ENCODE data around the gene RAD51B. TPM values are rescaled to one million over a fixed set of nuclear protein-coding genes. Genes with fewer than 3 reads are reported as not detected.

The RAD51B gene
- total RNA-seq, 1 experiment from 2014 or later: 20.0 TPM

DNA sequence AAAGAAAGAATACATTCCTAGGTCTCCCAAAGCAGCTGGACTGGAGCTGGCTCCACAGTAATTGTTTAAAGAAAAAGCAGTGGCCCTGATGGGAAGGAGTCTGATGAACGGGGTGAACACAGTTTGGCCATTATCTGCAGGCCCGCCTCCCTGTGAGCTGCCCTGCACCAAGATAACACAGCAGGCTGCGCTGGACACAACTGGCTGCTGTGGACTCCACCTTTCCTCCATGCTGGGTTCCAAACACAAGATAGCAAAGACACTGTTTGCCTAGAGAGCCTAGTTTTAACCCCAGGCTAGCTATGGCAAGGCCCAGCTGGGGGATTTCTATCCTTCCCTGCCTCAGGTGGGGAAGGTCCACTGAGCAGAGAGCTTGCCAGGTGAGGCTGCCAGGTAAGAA lies 938.7 kb downstream of the RAD51B start:
- POLR2A ChIA-PET: no interaction called here
- H3K79me2 ChIP-seq (ENCODE audit: insufficient read depth, low read length): no peaks in the 10 kb centered on the region
- RAD21 ChIA-PET (ENCODE audit: low non-redundant PET in 1 of 2, low total read pairs in 2 of 2, uncharacterized antibody in 2 of 2, unreplicated experiment in 2 of 2): no interaction called here
- H3K4me2 ChIP-seq (ENCODE audit: low read length): no peak overlapping the region
- no peak overlapping the region for H2AFZ ChIP-seq (ENCODE audit: low read depth, low read length, poor library complexity, severe bottlenecking)
- no TSS peak for BruUV-seq (replicated peaks)
- H3K9ac ChIP-seq (ENCODE audit: low read length): no peak overlapping the region
- no peaks in the 10 kb centered on the region for H4K20me1 ChIP-seq (ENCODE audit: insufficient read depth)
- no peaks in the 10 kb centered on the region for H3K36me3 ChIP-seq (ENCODE audit: control insufficient read depth in 1 of 2, insufficient read depth in 2 of 2, low read length in 2 of 2)
- intact Hi-C loops (cut with micrococcal nuclease): no loop called here
- H3K27me3 ChIP-seq (ENCODE audit: insufficient read depth, low read length): no peaks in the 10 kb centered on the region
- TF ChIP-seq, protein P1, sequence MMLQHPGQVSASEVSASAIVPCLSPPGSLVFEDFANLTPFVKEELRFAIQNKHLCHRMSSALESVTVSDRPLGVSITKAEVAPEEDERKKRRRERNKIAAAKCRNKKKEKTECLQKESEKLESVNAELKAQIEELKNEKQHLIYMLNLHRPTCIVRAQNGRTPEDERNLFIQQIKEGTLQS (IDR thresholded peaks at IDR 0.05): no peak
- TF ChIP-seq JUND (IDR thresholded peaks at IDR 0.05): no peak
- TF ChIP-seq SRF (IDR thresholded peaks at IDR 0.05; ENCODE audit: low read depth): no peak
- TF ChIP-seq FOSL1 (IDR thresholded peaks at IDR 0.05; ENCODE audit: low read depth): no peak
- TF ChIP-seq CBX3 (IDR thresholded peaks at IDR 0.05; ENCODE audit: low read depth): no peak
- TF ChIP-seq, protein P2, sequence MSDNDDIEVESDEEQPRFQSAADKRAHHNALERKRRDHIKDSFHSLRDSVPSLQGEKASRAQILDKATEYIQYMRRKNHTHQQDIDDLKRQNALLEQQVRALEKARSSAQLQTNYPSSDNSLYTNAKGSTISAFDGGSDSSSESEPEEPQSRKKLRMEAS (IDR thresholded peaks at IDR 0.05): no peak
- no peak for TF ChIP-seq POLR2AphosphoS5 (IDR thresholded peaks at IDR 0.05; ENCODE audit: low read depth, low read length)
- no peak for TF ChIP-seq ELF1 (IDR thresholded peaks at IDR 0.05; ENCODE audit: borderline replicate concordance, low read depth)
- no peak for TF ChIP-seq SP1 (IDR thresholded peaks at IDR 0.05; ENCODE audit: low read depth)
- no peak for TF ChIP-seq EZH2phosphoT487 (IDR thresholded peaks at IDR 0.05; ENCODE audit: borderline replicate concordance)
- TF ChIP-seq ZNF274 (IDR thresholded peaks at IDR 0.05; ENCODE audit: low read depth, low read length): no peak
- TF ChIP-seq EGR1 (IDR thresholded peaks at IDR 0.05; ENCODE audit: low read depth): no peak
- TF ChIP-seq ZFX (IDR thresholded peaks at IDR 0.05): no peak
- no peak for TF ChIP-seq YY1 (IDR thresholded peaks at IDR 0.05; ENCODE audit: extremely low read depth, insufficient replicate concordance, low read depth, low read length)
- TF ChIP-seq SIN3A (IDR thresholded peaks at IDR 0.05; ENCODE audit: low read depth): no peak
- TF ChIP-seq, protein P3, sequence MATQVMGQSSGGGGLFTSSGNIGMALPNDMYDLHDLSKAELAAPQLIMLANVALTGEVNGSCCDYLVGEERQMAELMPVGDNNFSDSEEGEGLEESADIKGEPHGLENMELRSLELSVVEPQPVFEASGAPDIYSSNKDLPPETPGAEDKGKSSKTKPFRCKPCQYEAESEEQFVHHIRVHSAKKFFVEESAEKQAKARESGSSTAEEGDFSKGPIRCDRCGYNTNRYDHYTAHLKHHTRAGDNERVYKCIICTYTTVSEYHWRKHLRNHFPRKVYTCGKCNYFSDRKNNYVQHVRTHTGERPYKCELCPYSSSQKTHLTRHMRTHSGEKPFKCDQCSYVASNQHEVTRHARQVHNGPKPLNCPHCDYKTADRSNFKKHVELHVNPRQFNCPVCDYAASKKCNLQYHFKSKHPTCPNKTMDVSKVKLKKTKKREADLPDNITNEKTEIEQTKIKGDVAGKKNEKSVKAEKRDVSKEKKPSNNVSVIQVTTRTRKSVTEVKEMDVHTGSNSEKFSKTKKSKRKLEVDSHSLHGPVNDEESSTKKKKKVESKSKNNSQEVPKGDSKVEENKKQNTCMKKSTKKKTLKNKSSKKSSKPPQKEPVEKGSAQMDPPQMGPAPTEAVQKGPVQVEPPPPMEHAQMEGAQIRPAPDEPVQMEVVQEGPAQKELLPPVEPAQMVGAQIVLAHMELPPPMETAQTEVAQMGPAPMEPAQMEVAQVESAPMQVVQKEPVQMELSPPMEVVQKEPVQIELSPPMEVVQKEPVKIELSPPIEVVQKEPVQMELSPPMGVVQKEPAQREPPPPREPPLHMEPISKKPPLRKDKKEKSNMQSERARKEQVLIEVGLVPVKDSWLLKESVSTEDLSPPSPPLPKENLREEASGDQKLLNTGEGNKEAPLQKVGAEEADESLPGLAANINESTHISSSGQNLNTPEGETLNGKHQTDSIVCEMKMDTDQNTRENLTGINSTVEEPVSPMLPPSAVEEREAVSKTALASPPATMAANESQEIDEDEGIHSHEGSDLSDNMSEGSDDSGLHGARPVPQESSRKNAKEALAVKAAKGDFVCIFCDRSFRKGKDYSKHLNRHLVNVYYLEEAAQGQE (IDR thresholded peaks at IDR 0.05; ENCODE audit: low read depth): no peak
- TF ChIP-seq, protein P4, sequence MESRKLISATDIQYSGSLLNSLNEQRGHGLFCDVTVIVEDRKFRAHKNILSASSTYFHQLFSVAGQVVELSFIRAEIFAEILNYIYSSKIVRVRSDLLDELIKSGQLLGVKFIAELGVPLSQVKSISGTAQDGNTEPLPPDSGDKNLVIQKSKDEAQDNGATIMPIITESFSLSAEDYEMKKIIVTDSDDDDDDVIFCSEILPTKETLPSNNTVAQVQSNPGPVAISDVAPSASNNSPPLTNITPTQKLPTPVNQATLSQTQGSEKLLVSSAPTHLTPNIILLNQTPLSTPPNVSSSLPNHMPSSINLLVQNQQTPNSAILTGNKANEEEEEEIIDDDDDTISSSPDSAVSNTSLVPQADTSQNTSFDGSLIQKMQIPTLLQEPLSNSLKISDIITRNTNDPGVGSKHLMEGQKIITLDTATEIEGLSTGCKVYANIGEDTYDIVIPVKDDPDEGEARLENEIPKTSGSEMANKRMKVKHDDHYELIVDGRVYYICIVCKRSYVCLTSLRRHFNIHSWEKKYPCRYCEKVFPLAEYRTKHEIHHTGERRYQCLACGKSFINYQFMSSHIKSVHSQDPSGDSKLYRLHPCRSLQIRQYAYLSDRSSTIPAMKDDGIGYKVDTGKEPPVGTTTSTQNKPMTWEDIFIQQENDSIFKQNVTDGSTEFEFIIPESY (IDR thresholded peaks at IDR 0.05; ENCODE audit: extremely low read depth, insufficient replicate concordance, low read length): no peak
- TF ChIP-seq TCF7L2 (IDR thresholded peaks at IDR 0.05; ENCODE audit: borderline replicate concordance, extremely low read depth, insufficient read depth, insufficient read length): no peak
- no peak for TF ChIP-seq POLR2A (IDR thresholded peaks at IDR 0.05; ENCODE audit: borderline replicate concordance, extremely low read depth, insufficient read depth, insufficient read length)
- DNase-seq (ENCODE audit: low read depth, low spot score): no peak
- no peak overlapping the region for H3K4me3 ChIP-seq (replicated peaks in 1 of 2; ENCODE audit: low read depth in 1 of 2, low read length in 2 of 2)
- CTCF ChIA-PET: no interaction called here
- no peak for ATAC-seq
- no peaks in the 10 kb centered on the region for H3K9me2 ChIP-seq (ENCODE audit: insufficient read depth)
- peaks cover 5 to 10% of the 10 kb centered on the region in 2 experiments; a peak in 2 of 4 replicates for H3K4me1 ChIP-seq (ENCODE audit: control insufficient read depth in 1 of 2, insufficient read depth in 2 of 2, low read length in 2 of 2)
- no peaks in the 10 kb centered on the region for H3K9me3 ChIP-seq (ENCODE audit: control insufficient read depth in 1 of 2, insufficient read depth in 1 of 2, low read depth in 1 of 2, low read length in 2 of 2)
- H3K27ac ChIP-seq (ENCODE audit: low read depth, low read length): no peak overlapping the region

Measured in HCT116 (cell line).